ENCODE measurements around the gene TP53TG3D. TPM values are rescaled to one million over a fixed set of nuclear protein-coding genes. Genes with fewer than 3 reads are reported as not detected.
A peak's percentile ranks its signal among the peaks of the same experiment; 100 is the strongest.
"Not testable (repeated sequence)": the region's sequence is repeated elsewhere in the genome, so short reads cannot be mapped to it uniquely, and the experiment has no call there.

Gene TP53TG3D
- total RNA-seq, 5 donors from 2014 or later (not counting 1 experiment from before 2014, with no cell fraction given): 0.63 to 2.7 (median 0.76) TPM; not detected in 2

DNA sequence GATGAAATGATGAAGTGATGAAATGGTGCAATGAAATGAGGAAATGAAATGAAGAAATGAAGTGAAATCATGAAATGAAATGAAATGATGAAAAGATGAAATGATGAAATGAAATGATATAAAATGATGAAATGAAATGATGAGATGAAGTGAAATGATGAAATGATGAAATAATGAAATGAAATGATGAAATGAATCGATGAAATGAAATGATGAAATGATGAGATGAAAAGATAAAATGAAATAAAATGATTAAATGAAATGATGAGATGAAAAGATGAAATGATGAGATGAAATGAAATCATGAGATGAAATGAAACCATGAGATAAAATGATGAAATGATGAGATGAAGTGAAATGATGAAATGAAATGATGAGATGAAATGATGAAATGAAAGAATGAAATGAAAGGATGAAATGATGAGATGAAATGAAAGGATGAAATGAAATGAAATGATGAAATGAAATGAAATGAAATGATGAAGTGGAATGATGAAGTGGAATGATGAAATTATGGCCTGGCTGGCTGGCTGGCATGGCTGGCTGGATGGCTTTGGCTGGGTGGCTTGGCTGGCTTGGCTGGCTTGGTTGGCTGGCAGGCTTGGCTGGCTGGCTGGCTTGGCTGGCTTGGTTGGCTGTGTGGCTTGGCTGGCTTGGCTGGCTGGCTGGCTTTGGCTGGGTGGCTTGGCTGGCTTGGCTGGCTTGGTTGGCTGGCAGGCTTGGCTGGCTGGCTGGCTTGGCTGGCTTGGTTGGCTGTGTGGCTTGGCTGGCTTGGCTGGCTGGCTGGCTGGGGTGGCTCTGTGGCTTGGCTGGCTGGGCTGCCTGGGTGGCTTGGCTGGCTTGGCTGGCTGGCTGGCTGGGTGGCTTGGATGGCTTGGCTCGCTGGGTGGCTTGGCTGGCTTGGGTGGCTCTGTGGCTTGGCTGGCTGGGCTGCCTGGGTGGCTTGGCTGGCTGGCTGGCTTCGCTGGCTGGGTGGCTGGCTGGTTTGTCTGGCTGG, 32.0 kb downstream of the TP53TG3D start:
- H3K4me3 ChIP-seq (ENCODE audit: control insufficient read depth in 1 of 2, extremely low read depth in 1 of 2, low read length in 1 of 2); H3K27ac ChIP-seq (ENCODE audit: low read length); H3K9me3 ChIP-seq; H3K27me3 ChIP-seq (replicated peaks in 1 of 2; ENCODE audit: control insufficient read depth in 2 of 2, extremely low read depth in 1 of 2, insufficient read depth in 2 of 2, low read length in 1 of 2); POLR2A ChIA-PET; H3K27ac Mint-ChIP-seq; CTCF ChIA-PET; H3K4me1 ChIP-seq (ENCODE audit: control insufficient read depth in 1 of 2, extremely low read depth in 1 of 2, insufficient read depth in 2 of 2, low read length in 2 of 2); ATAC-seq (replicated peaks in 1 of 4); H3K4me3 Mint-ChIP-seq; H3K4me1 Mint-ChIP-seq; H3K9me3 Mint-ChIP-seq; H3K27me3 Mint-ChIP-seq; H3K36me3 ChIP-seq (ENCODE audit: control insufficient read depth in 2 of 2, extremely low read depth in 1 of 2, insufficient read depth in 1 of 2, low read length in 1 of 2); H3K36me3 Mint-ChIP-seq: not testable (repeated sequence)
- peak in 1 of 35 experiments; percentile 0 for DNase-seq
- WGBS (ENCODE audit: insufficient coverage): 58% methylated on average over 3 of the region's 3 CpGs

DNA sequence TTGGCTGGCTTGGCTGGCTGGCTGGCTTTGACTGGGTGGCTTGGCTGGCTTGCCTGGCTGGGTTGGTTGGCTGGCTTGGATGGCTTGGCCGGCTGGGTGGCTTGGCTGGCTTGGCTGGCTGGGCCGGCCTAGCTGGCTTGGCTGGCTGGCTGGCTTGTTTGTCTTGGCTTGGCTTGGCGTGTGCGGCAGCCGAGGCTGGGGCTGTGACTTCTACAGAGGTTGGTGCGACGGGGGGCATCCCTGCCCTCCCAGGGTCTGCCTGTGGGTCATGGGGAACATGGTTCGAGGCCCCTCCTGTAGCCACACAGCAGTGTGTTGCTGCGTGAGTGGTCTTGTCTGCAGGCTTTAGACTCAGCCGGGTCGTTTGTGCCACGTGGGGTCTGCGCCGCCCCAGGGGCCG, 33.1 kb downstream of the TP53TG3D start:
- H3K27me3 ChIP-seq (replicated peaks in 1 of 2; ENCODE audit: control insufficient read depth in 2 of 2, extremely low read depth in 1 of 2, insufficient read depth in 2 of 2, low read length in 1 of 2); H3K9me3 ChIP-seq; H3K27me3 Mint-ChIP-seq; H3K27ac ChIP-seq (ENCODE audit: low read length); H3K4me3 ChIP-seq (ENCODE audit: control insufficient read depth in 1 of 2, extremely low read depth in 1 of 2, low read length in 1 of 2); H3K36me3 Mint-ChIP-seq; H3K4me3 Mint-ChIP-seq; H3K9me3 Mint-ChIP-seq; H3K4me1 ChIP-seq (ENCODE audit: control insufficient read depth in 1 of 2, extremely low read depth in 1 of 2, insufficient read depth in 2 of 2, low read length in 2 of 2); H3K4me1 Mint-ChIP-seq; POLR2A ChIA-PET; DNase-seq; CTCF ChIA-PET; H3K27ac Mint-ChIP-seq; ATAC-seq (replicated peaks in 1 of 4); H3K36me3 ChIP-seq (ENCODE audit: control insufficient read depth in 2 of 2, extremely low read depth in 1 of 2, insufficient read depth in 1 of 2, low read length in 1 of 2): not testable (repeated sequence)
- WGBS (ENCODE audit: insufficient coverage): no CpG with 5 or more reads among the region's 15 CpGs

DNA sequence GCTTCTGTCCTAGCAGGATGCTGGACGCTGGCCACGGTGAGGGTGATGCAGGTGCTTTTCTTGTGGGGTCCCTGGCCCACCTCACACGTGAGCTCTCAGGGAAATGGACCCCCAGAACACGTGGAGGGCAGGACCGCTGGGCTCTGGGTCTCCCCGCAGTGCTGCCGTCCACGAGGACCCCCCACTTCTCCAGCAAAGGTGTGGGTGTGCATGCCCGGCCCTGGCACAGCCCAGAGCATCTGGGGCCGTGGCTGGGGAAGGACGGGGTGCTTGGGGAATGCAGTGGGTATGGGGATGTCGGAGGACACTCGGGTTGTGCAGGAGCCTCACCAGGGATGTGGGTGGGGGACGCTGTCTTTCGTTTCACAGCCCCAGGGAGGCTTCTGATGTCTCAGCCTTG, 34.7 kb downstream of the TP53TG3D start:
- H3K27me3 ChIP-seq (replicated peaks in 1 of 2; ENCODE audit: control insufficient read depth in 2 of 2, extremely low read depth in 1 of 2, insufficient read depth in 2 of 2, low read length in 1 of 2); POLR2A ChIA-PET; H3K36me3 Mint-ChIP-seq; H3K36me3 ChIP-seq (ENCODE audit: control insufficient read depth in 2 of 2, extremely low read depth in 1 of 2, insufficient read depth in 1 of 2, low read length in 1 of 2); H3K4me1 Mint-ChIP-seq; H3K27me3 Mint-ChIP-seq; DNase-seq; H3K9me3 ChIP-seq; H3K4me1 ChIP-seq (ENCODE audit: control insufficient read depth in 1 of 2, extremely low read depth in 1 of 2, insufficient read depth in 2 of 2, low read length in 2 of 2); H3K27ac ChIP-seq (ENCODE audit: low read length); H3K27ac Mint-ChIP-seq; H3K9me3 Mint-ChIP-seq; H3K4me3 ChIP-seq (ENCODE audit: control insufficient read depth in 1 of 2, extremely low read depth in 1 of 2, low read length in 1 of 2); ATAC-seq (replicated peaks in 1 of 4); H3K4me3 Mint-ChIP-seq; CTCF ChIA-PET: not testable (repeated sequence)
- no CpG with 5 or more reads among the region's 15 CpGs for WGBS (ENCODE audit: insufficient coverage)

DNA sequence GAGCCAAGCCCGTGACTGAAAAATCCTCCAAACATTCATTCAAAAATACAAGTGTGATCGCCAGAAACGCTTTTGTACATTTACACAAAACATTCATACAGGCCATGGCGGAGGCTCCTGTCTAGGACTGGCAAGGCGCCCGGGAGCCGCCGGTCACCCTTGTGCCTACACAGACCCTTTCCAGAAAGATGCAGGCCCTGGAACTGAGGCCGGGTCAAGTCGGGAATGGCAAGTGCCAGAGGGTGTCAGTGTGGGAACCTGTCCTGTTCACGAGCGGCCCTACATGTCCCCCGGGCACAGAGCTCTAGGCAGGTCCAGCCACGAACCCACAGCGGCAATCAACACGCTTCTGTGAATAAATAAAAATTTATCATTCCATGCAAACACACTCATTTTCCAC, 36.1 kb downstream of the TP53TG3D start:
- H3K4me1 ChIP-seq (ENCODE audit: control insufficient read depth in 1 of 2, extremely low read depth in 1 of 2, insufficient read depth in 2 of 2, low read length in 2 of 2); POLR2A ChIA-PET; H3K27me3 Mint-ChIP-seq; H3K36me3 Mint-ChIP-seq; CTCF ChIA-PET; H3K36me3 ChIP-seq (ENCODE audit: control insufficient read depth in 2 of 2, extremely low read depth in 1 of 2, insufficient read depth in 1 of 2, low read length in 1 of 2); H3K9me3 ChIP-seq; H3K9me3 Mint-ChIP-seq; H3K4me3 ChIP-seq (ENCODE audit: control insufficient read depth in 1 of 2, extremely low read depth in 1 of 2, low read length in 1 of 2); DNase-seq; ATAC-seq (replicated peaks in 1 of 4); H3K4me3 Mint-ChIP-seq; H3K4me1 Mint-ChIP-seq; H3K27ac Mint-ChIP-seq; H3K27ac ChIP-seq (ENCODE audit: low read length); H3K27me3 ChIP-seq (replicated peaks in 1 of 2; ENCODE audit: control insufficient read depth in 2 of 2, extremely low read depth in 1 of 2, insufficient read depth in 2 of 2, low read length in 1 of 2): not testable (repeated sequence)
- WGBS (ENCODE audit: insufficient coverage): no CpG with 5 or more reads among the region's 16 CpGs

DNA sequence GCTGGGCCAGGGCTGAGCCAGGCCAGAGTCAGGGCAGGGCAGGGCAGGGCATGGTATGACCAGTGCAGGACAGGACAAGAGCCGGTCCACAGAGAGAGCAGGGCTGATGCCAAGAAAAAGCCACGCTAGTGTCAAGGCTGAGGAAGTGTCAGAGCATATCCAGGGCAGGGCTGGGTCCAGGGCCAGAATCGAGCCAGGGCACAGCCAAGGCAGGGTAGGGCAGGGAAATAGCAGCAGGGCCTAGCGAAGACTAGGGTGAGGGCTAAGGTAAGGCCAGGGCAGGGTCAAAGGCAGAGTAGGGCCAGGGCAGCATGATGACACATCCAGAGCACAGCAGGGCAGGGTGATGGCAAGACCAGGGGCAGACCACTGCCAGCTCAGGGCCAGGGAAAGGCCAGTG, 49.7 kb downstream of the TP53TG3D start:
- DNase-seq; H3K9me3 Mint-ChIP-seq; H3K9me3 ChIP-seq; H3K27ac ChIP-seq (ENCODE audit: low read length); H3K27me3 Mint-ChIP-seq; H3K4me1 ChIP-seq (ENCODE audit: control insufficient read depth in 1 of 2, extremely low read depth in 1 of 2, insufficient read depth in 2 of 2, low read length in 2 of 2); H3K27ac Mint-ChIP-seq; H3K4me1 Mint-ChIP-seq; H3K36me3 Mint-ChIP-seq; H3K4me3 Mint-ChIP-seq; POLR2A ChIA-PET; H3K36me3 ChIP-seq (ENCODE audit: control insufficient read depth in 2 of 2, extremely low read depth in 1 of 2, insufficient read depth in 1 of 2, low read length in 1 of 2); H3K27me3 ChIP-seq (replicated peaks in 1 of 2; ENCODE audit: control insufficient read depth in 2 of 2, extremely low read depth in 1 of 2, insufficient read depth in 2 of 2, low read length in 1 of 2); H3K4me3 ChIP-seq (ENCODE audit: control insufficient read depth in 1 of 2, extremely low read depth in 1 of 2, low read length in 1 of 2); ATAC-seq (replicated peaks in 1 of 4); CTCF ChIA-PET: not testable (repeated sequence)
- no CpG with 5 or more reads among the region's 4 CpGs for WGBS (ENCODE audit: insufficient coverage)
